Activated naive CD4-positive, alpha-beta T cell treated with anti-CD3 and anti-CD28 coated beads, Interleukin-2, amount 50 U/mL, for 24 hours (primary cell): ENCODE data around the gene SLC6A6.

Experiments
- H3K27ac Mint-ChIP-seq: one replicate; pipeline ENCODE4 v1.8.0; 2021; ENCODE audit warnings: mild to moderate bottlenecking, mixed read lengths
- H3K27me3 Mint-ChIP-seq: one replicate; pipeline ENCODE4 v1.8.0; 2021; ENCODE audit warnings: mixed read lengths
- H3K36me3 Mint-ChIP-seq: one replicate; pipeline ENCODE4 v1.8.0; 2021; ENCODE audit warnings: mixed read lengths
- H3K4me1 Mint-ChIP-seq: one replicate; pipeline ENCODE4 v1.8.0; 2021; ENCODE audit warnings: mixed read lengths
- H3K4me3 Mint-ChIP-seq: one replicate; pipeline ENCODE4 v1.8.0; 2021; ENCODE audit warnings: mild to moderate bottlenecking, mixed read lengths
- H3K9me3 Mint-ChIP-seq: one replicate; pipeline ENCODE4 v1.8.0; 2021; ENCODE audit warnings: mixed read lengths

Gene SLC6A6

DNA sequence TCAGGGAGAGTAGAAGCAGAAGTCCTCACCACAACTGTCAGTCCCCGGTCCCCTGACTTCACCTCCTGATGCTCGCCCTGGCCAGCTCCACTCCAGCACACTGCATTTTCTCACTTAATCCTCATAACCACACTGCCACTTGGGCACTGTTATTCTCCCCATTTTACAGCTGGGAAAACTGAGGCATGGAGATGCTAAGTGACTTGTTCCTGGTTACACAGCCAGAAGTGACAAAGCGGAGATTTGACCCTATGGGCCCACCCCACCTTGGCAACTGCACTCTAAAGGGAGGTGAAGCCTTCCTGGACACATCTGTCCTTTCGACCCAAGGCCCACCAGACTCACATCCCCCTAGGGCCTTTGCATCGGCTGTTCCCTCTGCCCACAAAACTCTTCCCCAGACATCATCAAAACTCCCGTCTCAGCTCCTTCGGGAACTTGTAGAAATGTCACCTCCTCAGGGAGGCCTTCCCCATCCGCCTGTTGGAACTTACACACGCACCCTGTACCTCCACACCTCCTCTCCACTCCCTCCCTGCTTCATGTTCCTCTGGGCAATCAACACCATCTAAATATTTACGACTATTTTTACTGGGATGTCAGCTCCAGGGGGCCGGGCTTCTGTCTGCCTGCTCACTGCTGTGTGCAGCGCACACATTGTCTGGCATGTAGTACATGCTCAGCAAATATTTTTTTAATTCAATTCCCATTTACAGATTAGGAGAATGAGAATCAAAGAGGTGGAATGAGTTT is 134.6 kb downstream of the SLC6A6 start:
- Mint-ChIP-seq H3K27ac (no peak overlapping the region), H3K36me3 (no peaks in the 10 kb centered on the region)

DNA sequence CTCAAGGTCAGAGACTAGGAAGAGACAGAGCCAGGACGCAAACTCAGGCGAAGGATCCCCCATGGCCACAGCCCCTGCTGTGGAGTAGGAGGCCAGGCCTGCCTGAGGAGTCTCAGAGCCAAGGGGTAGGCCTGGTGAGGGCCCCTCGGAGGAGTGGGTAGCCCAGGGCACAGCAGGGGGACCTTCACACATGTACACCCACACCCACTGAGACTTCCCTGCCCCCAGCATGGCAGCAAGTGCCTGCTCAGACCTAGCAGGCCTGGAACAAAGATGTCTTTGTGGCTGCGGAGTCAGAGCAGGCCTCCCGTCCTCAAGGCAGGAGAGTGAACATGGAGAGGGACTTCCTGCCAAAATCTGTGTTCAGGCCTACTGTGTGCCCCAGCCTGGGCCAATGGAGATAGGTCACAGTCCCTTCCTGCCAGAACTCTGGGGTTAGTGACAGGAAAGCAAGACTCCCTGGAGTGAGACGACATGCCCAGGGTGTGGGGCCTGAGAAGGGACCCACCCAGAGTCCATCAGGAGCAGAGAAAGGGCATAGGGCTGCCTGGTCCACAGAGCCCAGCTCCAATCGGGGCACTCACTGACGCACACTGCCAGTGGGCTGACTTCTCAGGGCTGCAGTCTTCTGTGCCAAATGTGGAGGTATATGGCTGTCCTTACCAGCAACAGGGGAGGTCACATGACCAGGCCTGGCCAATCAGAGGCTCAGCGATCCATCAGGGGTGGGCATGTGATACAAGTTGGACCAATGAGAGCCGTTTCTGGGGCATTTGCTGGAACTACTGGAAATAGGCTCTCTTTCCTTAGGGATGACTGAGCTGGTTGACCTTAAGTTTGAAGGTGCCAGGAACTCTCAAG is 135.4 kb downstream of the SLC6A6 start:
- no peaks in the 10 kb centered on the region for H3K9me3 Mint-ChIP-seq
- H3K27ac Mint-ChIP-seq: no peak overlapping the region
- H3K4me3 Mint-ChIP-seq: no peak overlapping the region
- peaks cover 2% of the 10 kb centered on the region for H3K27me3 Mint-ChIP-seq
- no peaks in the 10 kb centered on the region for H3K36me3 Mint-ChIP-seq
- no peaks in the 10 kb centered on the region for H3K4me1 Mint-ChIP-seq

More for the DNA sequence above, 134.6 kb downstream of the SLC6A6 start:
- Mint-ChIP-seq H3K4me1 (no peaks in the 10 kb centered on the region), H3K4me3 (no peak overlapping the region), H3K9me3 (no peaks in the 10 kb centered on the region), H3K27me3 (peaks cover 2% of the 10 kb centered on the region)

DNA sequence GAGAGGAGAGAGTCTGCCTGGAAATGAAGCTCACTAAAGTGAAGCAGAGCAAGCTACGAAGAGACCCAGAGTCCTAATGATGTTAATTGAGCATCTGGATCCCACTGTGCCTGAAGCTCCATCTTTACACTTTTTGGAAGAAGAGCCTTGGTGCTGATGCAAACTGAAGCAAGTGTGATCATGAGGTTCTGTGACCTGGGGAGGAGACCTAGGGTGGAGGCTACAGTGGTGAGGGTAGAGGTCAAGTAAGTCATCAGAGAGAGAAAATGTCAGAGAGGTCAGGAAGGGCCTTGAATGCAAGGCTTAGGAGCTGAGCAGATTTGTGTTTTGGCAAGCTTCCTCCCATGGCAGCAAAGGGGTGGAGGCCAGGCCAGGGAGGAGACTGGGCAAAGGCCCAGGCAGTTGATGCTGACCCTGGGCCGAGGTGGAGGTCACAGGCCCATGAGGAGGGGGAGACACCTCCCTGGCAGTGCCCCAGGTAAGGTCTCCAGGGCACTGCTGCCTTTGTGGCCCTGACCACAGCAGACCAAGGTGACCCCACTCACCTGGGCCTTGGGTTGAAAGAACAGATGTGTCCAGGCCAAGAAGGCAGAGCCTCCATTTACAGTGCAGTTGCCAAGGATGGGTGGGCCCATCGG is 136.2 kb downstream of the SLC6A6 start:
- Mint-ChIP-seq H3K4me3 (no peak overlapping the region), H3K36me3 (no peaks in the 10 kb centered on the region), H3K9me3 (no peaks in the 10 kb centered on the region), H3K4me1 (no peaks in the 10 kb centered on the region), H3K27me3 (no peaks in the 10 kb centered on the region), H3K27ac (no peak overlapping the region)
